ENCODE data around the gene POLR3A.

DNA sequence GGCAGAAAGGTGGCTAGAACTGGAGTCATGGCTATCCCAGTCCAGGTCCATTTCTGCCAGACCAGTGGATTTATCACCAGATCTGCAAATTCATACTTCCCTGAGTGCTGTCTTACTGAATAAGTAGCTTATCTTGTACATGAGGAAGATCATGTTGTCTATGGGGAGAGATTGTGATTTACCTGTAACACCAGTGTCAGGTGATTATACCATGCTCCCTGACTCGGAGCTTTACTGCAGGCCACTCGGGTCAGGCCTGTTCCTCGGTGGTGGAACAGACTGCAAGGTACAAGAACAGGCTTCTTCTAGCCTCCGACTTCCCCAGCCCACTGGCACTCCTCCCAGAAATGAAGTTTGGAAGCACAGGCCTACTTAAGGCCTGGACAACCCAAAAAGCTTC is 60.2 kb downstream of the POLR3A start:
- TF ChIP-seq, protein P1, sequence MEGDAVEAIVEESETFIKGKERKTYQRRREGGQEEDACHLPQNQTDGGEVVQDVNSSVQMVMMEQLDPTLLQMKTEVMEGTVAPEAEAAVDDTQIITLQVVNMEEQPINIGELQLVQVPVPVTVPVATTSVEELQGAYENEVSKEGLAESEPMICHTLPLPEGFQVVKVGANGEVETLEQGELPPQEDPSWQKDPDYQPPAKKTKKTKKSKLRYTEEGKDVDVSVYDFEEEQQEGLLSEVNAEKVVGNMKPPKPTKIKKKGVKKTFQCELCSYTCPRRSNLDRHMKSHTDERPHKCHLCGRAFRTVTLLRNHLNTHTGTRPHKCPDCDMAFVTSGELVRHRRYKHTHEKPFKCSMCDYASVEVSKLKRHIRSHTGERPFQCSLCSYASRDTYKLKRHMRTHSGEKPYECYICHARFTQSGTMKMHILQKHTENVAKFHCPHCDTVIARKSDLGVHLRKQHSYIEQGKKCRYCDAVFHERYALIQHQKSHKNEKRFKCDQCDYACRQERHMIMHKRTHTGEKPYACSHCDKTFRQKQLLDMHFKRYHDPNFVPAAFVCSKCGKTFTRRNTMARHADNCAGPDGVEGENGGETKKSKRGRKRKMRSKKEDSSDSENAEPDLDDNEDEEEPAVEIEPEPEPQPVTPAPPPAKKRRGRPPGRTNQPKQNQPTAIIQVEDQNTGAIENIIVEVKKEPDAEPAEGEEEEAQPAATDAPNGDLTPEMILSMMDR (conservative IDR thresholded peaks at IDR 0.05 in 1 of 2, IDR thresholded peaks at IDR 0.05 in 1 of 2; ENCODE audit: extremely low read depth in 1 of 2, insufficient read depth in 1 of 2, low read depth in 1 of 2, low read length in 2 of 2): no peak
- TF ChIP-seq EZH2 (IDR thresholded peaks at IDR 0.05; ENCODE audit: borderline replicate concordance, low read length): no peak
